ENCODE data around the gene IFI27L2.

Gene IFI27L2

DNA sequence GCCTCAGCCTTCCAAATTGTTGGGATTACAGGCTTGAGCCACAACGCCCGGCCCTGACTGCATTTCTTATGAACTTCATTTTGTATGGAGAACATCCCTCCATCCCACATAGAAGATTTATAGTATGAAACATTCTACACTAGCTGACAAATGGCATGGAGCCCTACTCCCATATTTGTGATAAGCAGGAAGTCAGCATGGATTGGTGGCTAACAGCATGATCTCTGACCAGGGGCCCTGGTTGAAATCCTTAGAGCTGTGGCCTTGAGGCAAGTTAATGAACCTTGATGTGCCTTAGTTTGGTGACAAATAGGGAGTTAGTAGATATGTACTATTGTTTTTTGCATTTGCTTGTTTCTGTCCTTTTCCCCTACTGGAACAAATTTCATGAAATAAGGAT lies 36.0 kb downstream of the IFI27L2 start:
- H3K4me3 ChIP-seq (ENCODE audit: low read depth, low read length): no peak overlapping the region
- H3K9me3 ChIP-seq (ENCODE audit: control insufficient read depth, insufficient read depth, low read length): no peaks in the 10 kb centered on the region
- H3K9ac ChIP-seq (ENCODE audit: low read depth, low read length): no peak overlapping the region
- H3K27me3 ChIP-seq (ENCODE audit: control insufficient read depth, insufficient read depth, low read length): no peaks in the 10 kb centered on the region
- no peaks in the 10 kb centered on the region for H3K4me1 ChIP-seq (ENCODE audit: control insufficient read depth, insufficient read depth, low read length)
- no peaks in the 10 kb centered on the region for H3K36me3 ChIP-seq (ENCODE audit: control insufficient read depth, insufficient read depth, low read length)

DNA sequence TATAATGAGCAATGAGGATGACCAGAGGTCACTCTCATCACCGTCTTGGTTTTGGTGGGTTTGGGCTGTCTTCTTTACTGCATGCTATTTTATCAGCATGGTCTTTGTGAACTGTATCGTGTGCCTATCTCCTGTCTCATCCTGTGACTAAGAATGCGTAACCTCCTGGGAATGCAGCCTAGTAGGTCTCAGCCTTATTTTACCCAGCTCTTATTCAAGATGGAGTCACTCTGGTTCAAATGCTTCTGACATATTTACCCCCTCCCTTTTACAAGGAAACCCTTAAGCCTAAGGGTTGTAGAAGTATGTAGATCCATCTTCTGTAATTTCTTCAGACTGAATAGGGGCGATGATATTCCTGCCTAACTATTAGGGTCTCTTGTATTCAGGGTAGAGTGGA lies 39.9 kb downstream of the IFI27L2 start:
- H3K9me3 ChIP-seq (ENCODE audit: control insufficient read depth, insufficient read depth, low read length): no peaks in the 10 kb centered on the region
- H3K36me3 ChIP-seq (ENCODE audit: control insufficient read depth, insufficient read depth, low read length): no peaks in the 10 kb centered on the region
- H3K4me1 ChIP-seq (ENCODE audit: control insufficient read depth, insufficient read depth, low read length): no peaks in the 10 kb centered on the region
- no peak overlapping the region for H3K4me3 ChIP-seq (ENCODE audit: low read depth, low read length)
- no peaks in the 10 kb centered on the region for H3K27me3 ChIP-seq (ENCODE audit: control insufficient read depth, insufficient read depth, low read length)
- H3K9ac ChIP-seq (ENCODE audit: low read depth, low read length): no peak overlapping the region

DNA sequence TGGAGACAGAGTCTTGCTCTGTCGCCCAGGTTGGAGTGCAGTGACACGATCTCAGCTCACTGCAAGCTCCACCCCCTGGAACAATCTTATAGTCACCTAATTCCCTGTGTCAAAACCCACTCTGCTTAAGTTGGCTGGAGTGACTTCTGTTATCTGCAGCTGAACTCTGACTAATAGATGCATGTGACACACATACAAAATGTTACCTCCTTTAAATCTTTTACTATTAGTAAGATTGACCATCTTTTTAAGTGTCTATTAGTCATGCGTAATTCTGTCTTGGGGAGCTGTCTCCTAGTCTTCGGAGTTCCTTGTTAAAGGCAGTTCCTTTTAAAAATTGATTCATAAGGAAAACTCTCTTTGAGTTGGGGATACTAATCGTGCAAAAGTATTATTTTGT lies 40.9 kb downstream of the IFI27L2 start:
- no peaks in the 10 kb centered on the region for H3K36me3 ChIP-seq (ENCODE audit: control insufficient read depth, insufficient read depth, low read length)
- H3K9ac ChIP-seq (ENCODE audit: low read depth, low read length): no peak overlapping the region
- no peaks in the 10 kb centered on the region for H3K9me3 ChIP-seq (ENCODE audit: control insufficient read depth, insufficient read depth, low read length)
- no peaks in the 10 kb centered on the region for H3K27me3 ChIP-seq (ENCODE audit: control insufficient read depth, insufficient read depth, low read length)
- no peaks in the 10 kb centered on the region for H3K4me1 ChIP-seq (ENCODE audit: control insufficient read depth, insufficient read depth, low read length)
- H3K4me3 ChIP-seq (ENCODE audit: low read depth, low read length): no peak overlapping the region

DNA sequence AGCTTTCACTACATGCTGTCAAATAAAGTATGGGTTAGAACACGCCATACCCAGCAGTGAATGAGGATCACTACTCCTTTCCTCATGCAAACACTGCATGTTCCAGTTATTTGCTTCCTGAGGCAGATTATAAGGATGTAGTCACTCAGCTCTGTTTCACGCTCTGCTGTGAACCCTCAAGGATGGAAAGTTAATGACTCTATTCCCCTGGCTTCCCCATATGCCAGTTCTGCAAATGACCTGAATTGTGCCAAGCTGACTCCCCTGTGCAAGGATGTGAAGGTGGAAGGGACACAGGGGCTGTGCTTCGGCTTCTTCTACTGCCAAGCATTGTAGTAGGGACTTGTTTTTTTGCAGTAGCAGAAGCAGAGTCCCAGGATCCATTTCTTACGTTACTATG lies 41.5 kb downstream of the IFI27L2 start:
- Histone ChIP-seq H3K4me1 (ENCODE audit: control insufficient read depth, insufficient read depth, low read length) (no peaks in the 10 kb centered on the region), H3K9me3 (ENCODE audit: control insufficient read depth, insufficient read depth, low read length) (no peaks in the 10 kb centered on the region), H3K4me3 (ENCODE audit: low read depth, low read length) (no peak overlapping the region), H3K27me3 (ENCODE audit: control insufficient read depth, insufficient read depth, low read length) (no peaks in the 10 kb centered on the region), H3K36me3 (ENCODE audit: control insufficient read depth, insufficient read depth, low read length) (no peaks in the 10 kb centered on the region), H3K9ac (ENCODE audit: low read depth, low read length) (no peak overlapping the region)

DNA sequence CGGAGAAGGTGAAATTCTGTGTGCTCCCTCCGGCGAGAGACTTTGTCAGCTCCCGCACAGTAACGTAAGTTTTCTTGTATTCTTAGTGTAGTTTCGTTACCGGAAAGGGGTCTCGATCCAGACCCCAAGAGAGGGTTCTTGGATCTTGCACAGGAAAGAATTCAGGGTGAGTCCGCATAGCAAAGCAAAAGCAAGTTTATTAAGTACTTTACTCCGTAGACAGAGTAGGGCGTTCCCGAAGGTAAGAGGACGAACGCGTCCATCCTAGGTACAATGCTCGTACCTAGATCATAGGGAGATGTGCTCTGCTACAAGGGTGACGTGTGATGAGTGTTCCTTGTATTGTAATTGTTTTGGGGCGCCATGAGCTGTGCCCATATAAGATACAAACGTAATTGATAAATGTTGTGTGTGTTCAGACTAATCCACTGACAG lies 48.0 kb downstream of the IFI27L2 start:
- no peaks in the 10 kb centered on the region for H3K27me3 ChIP-seq (ENCODE audit: control insufficient read depth, insufficient read depth, low read length)
- peaks cover 12% of the 10 kb centered on the region for H3K36me3 ChIP-seq (ENCODE audit: control insufficient read depth, insufficient read depth, low read length)
- peak overlapping the region; percentile 61 for H3K4me3 ChIP-seq (ENCODE audit: low read depth, low read length)
- peaks cover 10% of the 10 kb centered on the region for H3K4me1 ChIP-seq (ENCODE audit: control insufficient read depth, insufficient read depth, low read length)
- H3K9ac ChIP-seq (ENCODE audit: low read depth, low read length): peak overlapping the region; percentile 13
- H3K9me3 ChIP-seq (ENCODE audit: control insufficient read depth, insufficient read depth, low read length): no peaks in the 10 kb centered on the region

DNA sequence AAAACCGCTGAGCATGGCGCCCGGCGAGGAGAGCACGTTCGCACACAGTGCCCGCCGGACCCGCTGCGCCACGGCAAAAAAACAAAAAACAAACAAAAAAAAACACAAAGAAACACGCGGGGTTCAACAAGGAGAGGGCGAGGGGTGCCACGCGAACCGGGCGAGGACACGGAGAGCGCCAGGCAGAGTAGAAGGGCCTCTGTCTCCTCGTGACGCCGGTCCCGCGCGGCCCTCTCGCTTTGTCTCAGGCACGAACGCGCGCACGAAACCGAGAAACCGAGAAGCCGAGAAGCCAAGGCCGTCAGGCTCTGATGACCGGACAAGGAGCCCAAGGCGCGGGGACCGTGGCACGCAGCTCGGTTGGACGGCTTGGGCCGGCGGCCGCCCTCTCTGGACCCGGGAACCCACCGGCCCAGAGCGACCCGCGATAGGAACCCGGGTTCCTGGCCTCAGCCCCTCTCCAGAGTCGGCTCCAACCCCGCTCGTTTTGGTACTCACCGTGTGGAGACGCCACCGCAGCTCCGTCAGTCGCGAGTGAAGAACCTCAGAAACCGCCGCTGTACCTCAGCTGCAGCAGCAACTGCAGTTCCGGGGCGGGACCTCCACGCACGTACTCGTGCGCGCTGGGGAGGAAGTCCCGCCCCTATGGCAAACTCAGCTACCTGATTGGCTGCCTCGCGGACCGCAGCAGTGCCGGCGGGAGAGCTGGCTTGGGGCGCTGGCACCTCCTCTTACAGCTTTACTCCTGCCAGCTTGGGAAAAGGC lies 48.6 kb downstream of the IFI27L2 start, which contains the start of the genes DDX24 and IFI27L1:
DDX24 (minus strand) TSS at position 582 of the 765 bp plus-strand sequence. CDS start 1,460 bp downstream, outside the sequence.
IFI27L1 (plus strand) TSS at position 690 of the 765 bp plus-strand sequence. CDS start 15,628 bp downstream, outside the sequence.
- H3K9ac ChIP-seq (ENCODE audit: low read depth, low read length): peak within 1 kb of the TSS; percentile 86
- no peaks in the 10 kb centered on the region for H3K9me3 ChIP-seq (ENCODE audit: control insufficient read depth, insufficient read depth, low read length)
- H3K4me3 ChIP-seq (ENCODE audit: low read depth, low read length): peak within 1 kb of the TSS; percentile 61
- H3K27me3 ChIP-seq (ENCODE audit: control insufficient read depth, insufficient read depth, low read length): no peaks in the 10 kb centered on the region
- H3K36me3 ChIP-seq (ENCODE audit: control insufficient read depth, insufficient read depth, low read length): peaks cover 12% of the 10 kb centered on the region
- peaks cover 10% of the 10 kb centered on the region for H3K4me1 ChIP-seq (ENCODE audit: control insufficient read depth, insufficient read depth, low read length)

DNA sequence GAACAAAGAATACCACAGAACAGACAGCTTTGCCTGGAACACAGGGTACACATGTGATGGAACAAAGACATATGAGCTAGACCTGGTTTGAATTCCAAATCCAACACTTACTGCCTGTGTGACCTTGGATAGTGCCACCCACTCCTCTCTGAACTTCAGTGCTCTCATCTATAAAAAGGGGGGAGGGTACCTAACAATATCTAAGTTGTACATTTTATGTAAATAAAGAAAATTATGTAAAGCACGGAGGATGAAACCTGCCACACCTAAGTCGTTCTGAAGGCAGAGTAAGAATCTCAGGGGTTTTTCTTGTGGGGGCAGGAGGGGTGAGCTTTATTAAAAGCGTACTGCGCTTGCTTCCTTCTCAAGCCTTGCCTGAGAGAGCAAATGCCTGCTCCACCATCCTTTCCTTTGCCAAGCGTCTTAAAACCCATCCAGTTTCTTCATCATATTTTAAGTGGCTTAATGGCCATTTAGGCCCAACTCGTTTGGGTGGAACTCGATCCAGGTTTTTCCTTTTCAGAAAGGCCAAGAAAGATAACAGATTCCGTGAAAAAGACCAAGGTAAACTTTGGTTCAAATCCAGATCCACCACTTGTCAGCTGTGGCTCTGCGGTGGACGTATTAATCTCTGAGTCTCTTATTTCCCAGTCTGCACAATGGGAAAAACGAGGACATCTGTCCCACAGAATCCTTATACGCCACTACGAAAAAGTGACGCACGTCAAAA lies 49.3 kb downstream of the IFI27L2 start:
- H3K9me3 ChIP-seq (ENCODE audit: control insufficient read depth, insufficient read depth, low read length): no peaks in the 10 kb centered on the region
- H3K36me3 ChIP-seq (ENCODE audit: control insufficient read depth, insufficient read depth, low read length): peaks cover 12% of the 10 kb centered on the region
- H3K27me3 ChIP-seq (ENCODE audit: control insufficient read depth, insufficient read depth, low read length): no peaks in the 10 kb centered on the region
- H3K9ac ChIP-seq (ENCODE audit: low read depth, low read length): peak overlapping the region; percentile 86
- peak overlapping the region; percentile 61 for H3K4me3 ChIP-seq (ENCODE audit: low read depth, low read length)
- H3K4me1 ChIP-seq (ENCODE audit: control insufficient read depth, insufficient read depth, low read length): peaks cover 10% of the 10 kb centered on the region

DNA sequence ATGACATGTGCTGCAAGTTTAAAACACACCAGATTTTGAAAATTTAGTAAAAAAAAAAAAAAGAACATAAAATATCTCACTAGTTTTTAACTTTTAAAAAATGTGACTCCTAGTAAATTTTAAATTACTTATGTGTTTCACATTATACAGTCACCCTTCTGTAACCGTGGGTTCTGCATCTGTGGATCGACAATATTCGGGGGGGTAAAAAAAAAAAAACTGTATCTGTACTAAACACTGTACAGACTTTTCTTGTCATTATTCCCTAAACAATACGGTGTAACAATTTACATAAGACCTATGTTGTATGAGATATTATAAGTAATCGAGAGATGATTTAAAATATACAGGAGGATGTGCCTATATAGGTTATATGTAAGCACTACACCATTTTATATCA lies 51.6 kb downstream of the IFI27L2 start:
- H3K4me1 ChIP-seq (ENCODE audit: control insufficient read depth, insufficient read depth, low read length): peaks cover 10% of the 10 kb centered on the region
- H3K27me3 ChIP-seq (ENCODE audit: control insufficient read depth, insufficient read depth, low read length): no peaks in the 10 kb centered on the region
- no peak overlapping the region for H3K9ac ChIP-seq (ENCODE audit: low read depth, low read length)
- H3K4me3 ChIP-seq (ENCODE audit: low read depth, low read length): no peak overlapping the region
- H3K36me3 ChIP-seq (ENCODE audit: control insufficient read depth, insufficient read depth, low read length): peaks cover 12% of the 10 kb centered on the region
- no peaks in the 10 kb centered on the region for H3K9me3 ChIP-seq (ENCODE audit: control insufficient read depth, insufficient read depth, low read length)
